Activated T-cell treated with anti-CD3 and anti-CD28 coated beads, Interleukin-2, amount 50 U/mL, for 72 hours (primary cell): ENCODE results near the gene ZNF532. TPM values are rescaled to one million over a fixed set of nuclear protein-coding genes. Genes with fewer than 3 reads are reported as not detected.

Experiments
- ATAC-seq, 2 donors: fragments of 150-1000 bp; cut with Tn5 transposase; replicated peaks in 1 of 2; 2 replicates each; pipeline ENCODE4 v1.10.0; 2021; ENCODE audit warnings: moderate library complexity in 2 of 2, mild to moderate bottlenecking in 1 of 2
- DNase-seq, 2 donors: peaks; one replicate each; pipeline ENCODE4 v3.0.0; 2021 to 2022; ENCODE audit warnings: mixed read lengths in 1 of 2
- H3K27ac Mint-ChIP-seq: one replicate; pipeline ENCODE4 v1.8.0; 2022; ENCODE audit warnings: mild to moderate bottlenecking, moderate library complexity, mixed read lengths
- H3K27me3 Mint-ChIP-seq: one replicate; pipeline ENCODE4 v1.8.0; 2022; ENCODE audit warnings: low read depth, mixed read lengths
- H3K36me3 Mint-ChIP-seq, 2 donors: one replicate each; pipeline ENCODE4 v1.8.0; 2022; ENCODE audit warnings: mixed read lengths in 2 of 2, mild to moderate bottlenecking in 1 of 2; ENCODE audit not compliant: insufficient read depth in 2 of 2
- H3K4me1 Mint-ChIP-seq: one replicate; pipeline ENCODE4 v1.8.0; 2022; ENCODE audit warnings: low read depth, mixed read lengths
- H3K4me3 Mint-ChIP-seq, 2 donors: one replicate each; pipeline ENCODE4 v1.8.0; 2022; ENCODE audit warnings: mild to moderate bottlenecking in 2 of 2, mixed read lengths in 2 of 2, moderate library complexity in 2 of 2
- H3K9me3 Mint-ChIP-seq, 2 donors: one replicate each; pipeline ENCODE4 v1.8.0; 2022; ENCODE audit warnings: mixed read lengths in 2 of 2
- total RNA-seq, 2 donors: library from RNA; stranded (reverse); gene quantifications; one replicate each; pipeline ENCODE4 v1.2.3, GENCODE V29; 2022

Gene ZNF532
- total RNA-seq, 2 donors from 2014 or later = 10.2 to 14.5 TPM

DNA sequence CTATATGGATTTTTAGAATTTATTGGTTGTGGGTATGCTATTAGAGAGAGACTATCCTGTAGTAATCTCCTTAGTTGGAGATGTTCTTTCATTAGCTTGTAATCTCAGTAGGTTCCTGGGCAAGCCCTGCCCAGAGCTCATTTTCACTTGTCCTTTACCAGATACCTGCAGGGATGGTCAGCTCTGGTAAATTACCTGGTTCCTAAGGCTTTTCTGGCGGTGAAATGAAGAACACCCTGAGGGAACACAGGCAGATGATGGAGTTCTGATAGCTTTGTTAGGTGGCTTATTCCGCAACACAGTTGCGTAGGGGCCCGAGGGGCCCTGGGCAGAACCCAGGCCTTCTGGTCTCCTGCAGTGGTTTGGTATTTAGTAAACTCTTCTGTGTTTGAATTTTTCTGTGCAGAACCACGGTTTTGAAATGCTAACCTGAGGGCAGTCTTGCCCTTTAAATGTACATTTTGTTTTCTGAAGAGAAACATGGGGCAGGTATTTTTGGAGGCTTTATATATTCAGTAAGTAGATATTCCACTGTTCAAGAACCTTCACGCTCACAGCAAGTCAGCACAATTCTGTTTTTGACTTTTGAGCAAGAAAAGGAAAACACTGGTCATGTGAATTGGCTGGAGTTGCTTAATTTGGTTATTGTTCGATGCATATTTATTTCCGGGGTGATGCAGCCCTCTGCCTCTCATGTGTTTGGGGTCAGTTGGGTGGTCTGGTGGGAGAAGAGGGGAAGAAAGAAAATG lies 22.4 kb downstream of the ZNF532 start:
- Mint-ChIP-seq H3K27me3 (peaks cover 25% of the 10 kb centered on the region), H3K4me3 (peak overlapping the region in 1 of 2 donors; percentile 54), H3K36me3 (no peaks in the 10 kb centered on the region), H3K9me3 (no peaks in the 10 kb centered on the region), H3K27ac (peak overlapping the region; percentile 38), H3K4me1 (peaks cover 13% of the 10 kb centered on the region)
- ATAC-seq = peak; percentile 4 to 44
- no peak for DNase-seq

DNA sequence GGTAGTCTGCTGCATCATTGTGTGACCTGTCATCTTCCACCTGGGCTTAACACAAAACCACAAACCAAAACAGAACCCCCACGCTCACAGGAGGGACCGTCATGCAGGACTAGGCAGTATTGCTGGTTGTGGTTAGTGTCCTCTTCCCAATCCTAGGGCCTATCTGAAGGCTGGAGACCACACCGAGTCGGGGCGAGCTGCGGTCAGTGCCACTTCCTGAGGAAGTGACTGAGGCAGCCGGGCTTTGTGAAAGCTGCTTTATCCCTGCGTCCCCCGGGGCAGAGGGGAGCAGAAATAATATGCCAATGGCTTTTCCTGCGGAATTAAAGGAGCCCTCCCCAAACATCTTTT lies 22.9 kb downstream of the ZNF532 start:
- Mint-ChIP-seq H3K27ac (no peak overlapping the region), H3K9me3 (no peaks in the 10 kb centered on the region), H3K27me3 (peaks cover 25% of the 10 kb centered on the region), H3K4me3 (peak overlapping the region; percentile 5 to 54), H3K4me1 (peaks cover 13% of the 10 kb centered on the region), H3K36me3 (no peaks in the 10 kb centered on the region)
- DNase-seq (peak; percentile 36 to 39), ATAC-seq (peak; percentile 77 to 89)

DNA sequence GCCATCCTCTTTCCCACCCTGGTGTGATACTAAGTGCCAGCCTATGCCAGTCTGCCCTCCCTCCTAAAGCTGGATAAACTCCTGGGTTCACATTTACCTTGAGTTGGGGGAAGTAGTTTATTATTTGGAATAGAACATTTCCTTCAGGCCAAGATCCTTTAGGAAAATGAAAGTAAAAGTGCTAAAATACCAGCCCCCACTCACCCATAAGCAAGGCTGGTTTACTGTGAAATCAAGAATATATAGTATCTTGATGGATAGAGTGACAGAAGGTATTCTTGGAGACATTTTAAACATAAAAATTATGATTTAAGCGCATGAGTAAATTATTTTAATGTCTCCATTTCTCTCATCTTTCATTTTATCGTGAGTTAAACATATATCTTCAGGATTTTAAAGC lies 27.1 kb downstream of the ZNF532 start:
- no peak for ATAC-seq
- Mint-ChIP-seq H3K9me3 (no peaks in the 10 kb centered on the region), H3K27me3 (peaks cover 30% of the 10 kb centered on the region), H3K27ac (no peak overlapping the region), H3K36me3 (peaks cover 0 to 3% of the 10 kb centered on the region in 2 donors), H3K4me3 (no peak overlapping the region), H3K4me1 (peaks cover 30% of the 10 kb centered on the region)
- DNase-seq = no peak

DNA sequence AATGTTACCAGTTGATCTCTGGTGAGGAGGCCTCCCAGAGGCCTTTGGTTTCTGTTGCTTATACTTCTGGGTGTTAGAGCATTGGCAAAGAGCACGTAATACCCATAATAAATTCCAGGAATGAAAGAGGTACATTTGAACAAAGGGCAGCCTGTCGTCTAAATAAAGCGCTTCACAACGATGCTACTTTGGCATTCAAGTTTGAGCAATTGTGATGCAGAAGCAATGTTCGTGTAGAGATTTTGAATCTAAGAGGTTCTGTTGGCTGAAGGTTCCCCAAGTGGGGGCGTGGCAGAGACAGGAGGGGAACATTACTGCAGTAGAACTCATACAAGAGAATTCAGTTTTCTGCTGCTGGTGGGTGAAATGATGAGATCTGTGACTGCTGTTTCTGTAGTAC lies 27.8 kb downstream of the ZNF532 start:
- Mint-ChIP-seq H3K9me3 (no peaks in the 10 kb centered on the region), H3K4me1 (peaks cover 24% of the 10 kb centered on the region), H3K36me3 (peaks cover 0 to 3% of the 10 kb centered on the region in 2 donors), H3K27ac (no peak overlapping the region), H3K27me3 (peaks cover 29% of the 10 kb centered on the region), H3K4me3 (no peak overlapping the region)
- ATAC-seq (no peak), DNase-seq (no peak)

DNA sequence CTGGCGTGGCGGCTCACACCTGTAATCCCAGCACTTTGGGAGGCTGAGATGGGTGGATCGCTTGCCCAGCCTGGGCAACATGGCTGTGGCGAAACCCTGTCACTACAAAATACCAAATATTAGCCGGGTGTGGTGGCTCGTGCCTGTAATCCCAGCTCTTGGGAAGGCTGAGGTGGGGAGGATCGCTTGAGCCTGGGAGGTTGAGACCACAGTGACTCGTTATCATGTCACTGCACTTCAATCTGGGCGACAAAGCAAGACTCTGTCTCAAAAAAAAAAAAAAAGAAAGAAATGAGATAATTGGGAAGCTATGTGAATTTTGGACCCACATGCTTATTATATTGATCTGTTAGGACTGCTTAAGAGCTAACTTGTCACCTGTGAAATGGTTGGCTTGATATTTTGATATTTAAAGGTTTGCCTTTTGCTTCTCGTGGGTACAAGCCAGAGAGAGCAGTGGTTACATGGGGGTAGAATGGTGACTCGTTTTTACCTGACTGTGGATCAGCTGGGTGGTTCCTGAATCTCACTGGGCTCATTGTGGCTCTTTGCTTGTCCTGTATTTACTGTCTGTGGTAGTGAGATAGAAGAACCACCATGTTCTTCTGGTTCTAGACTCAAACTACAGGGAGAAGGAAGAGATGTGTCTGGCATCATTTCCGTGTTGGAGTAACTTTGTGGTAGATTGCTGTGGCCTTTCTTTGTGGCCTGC lies 28.9 kb downstream of the ZNF532 start:
- peak; percentile 8 to 27 for DNase-seq

DNA sequence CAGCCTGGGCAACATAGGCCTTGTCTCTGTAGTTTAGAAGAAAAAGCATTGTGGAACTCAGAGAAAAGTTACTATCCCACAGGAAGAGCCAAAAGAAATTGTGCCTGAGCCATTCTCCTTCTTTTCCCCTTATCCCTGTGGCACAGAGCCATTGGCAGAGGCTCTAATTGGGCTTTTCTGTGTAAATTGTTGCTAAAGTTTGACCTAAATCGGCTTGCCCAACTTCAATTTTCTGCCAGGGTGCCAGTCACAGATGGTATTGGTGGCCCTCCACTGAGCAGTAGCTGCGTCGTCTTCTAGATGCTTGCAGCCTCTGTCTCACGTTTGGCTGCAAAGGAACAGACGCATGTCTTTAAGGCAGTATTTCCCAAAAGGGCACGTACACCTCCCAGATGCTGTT lies 30.3 kb downstream of the ZNF532 start:
- Mint-ChIP-seq H3K4me3 (no peak overlapping the region), H3K27me3 (peaks cover 28% of the 10 kb centered on the region), H3K4me1 (peaks cover 20% of the 10 kb centered on the region), H3K36me3 (peaks cover 0 to 3% of the 10 kb centered on the region in 2 donors), H3K27ac (no peak overlapping the region), H3K9me3 (no peaks in the 10 kb centered on the region)
- DNase-seq = no peak
- no peak for ATAC-seq

More for the DNA sequence above, 28.9 kb downstream of the ZNF532 start:
- Mint-ChIP-seq H3K36me3 (peaks cover 0 to 3% of the 10 kb centered on the region in 2 donors), H3K27ac (no peak overlapping the region), H3K4me1 (peaks cover 20% of the 10 kb centered on the region), H3K4me3 (no peak overlapping the region), H3K9me3 (no peaks in the 10 kb centered on the region), H3K27me3 (peaks cover 28% of the 10 kb centered on the region)
- ATAC-seq = peak; percentile 89 to 94

DNA sequence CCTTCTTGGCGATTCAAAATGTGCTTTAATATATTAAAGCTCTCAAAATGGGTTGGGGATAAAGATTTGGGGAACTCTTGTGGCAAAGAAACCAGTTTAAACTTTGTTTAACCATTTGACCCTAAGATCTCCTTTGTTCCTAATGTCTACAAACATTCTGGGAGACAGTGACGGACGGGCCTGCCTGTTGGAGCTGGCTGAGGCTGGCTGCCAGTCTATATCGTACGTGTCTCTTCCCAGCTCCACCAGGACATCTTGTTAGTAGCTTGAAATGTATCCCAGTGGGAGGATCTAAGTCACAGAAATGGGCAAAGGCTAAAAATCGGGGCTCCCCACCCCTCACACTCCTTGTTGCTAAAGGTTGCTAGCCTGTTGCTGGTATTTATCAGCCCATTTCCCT lies 30.7 kb downstream of the ZNF532 start:
- no peak overlapping the region for H3K4me3 Mint-ChIP-seq
- DNase-seq (no peak), ATAC-seq (no peak)
- peaks cover 20% of the 10 kb centered on the region for H3K4me1 Mint-ChIP-seq
- H3K9me3 Mint-ChIP-seq = no peaks in the 10 kb centered on the region
- peaks cover 28% of the 10 kb centered on the region for H3K27me3 Mint-ChIP-seq
- no peak overlapping the region for H3K27ac Mint-ChIP-seq
- H3K36me3 Mint-ChIP-seq = peaks cover 0 to 3% of the 10 kb centered on the region in 2 donors

DNA sequence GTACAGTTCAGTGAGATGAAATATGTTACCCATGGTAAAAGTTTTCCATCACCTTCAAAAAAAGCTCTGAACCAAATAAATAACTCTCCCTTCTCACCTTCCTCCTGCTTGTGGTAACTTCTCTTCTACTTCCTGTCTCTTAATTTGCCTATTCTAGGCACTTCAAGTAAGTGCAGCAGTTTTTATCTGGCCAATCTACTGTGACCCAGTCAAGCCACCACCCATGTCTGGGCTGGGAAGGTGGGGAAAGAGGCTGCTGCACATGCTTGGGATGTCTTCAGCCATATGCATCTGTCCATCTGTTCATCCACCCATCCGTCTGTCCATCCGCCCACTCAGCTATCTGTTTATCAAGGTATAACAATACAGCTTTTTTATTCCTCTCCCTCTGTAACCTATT lies 31.6 kb downstream of the ZNF532 start:
- peaks cover 20% of the 10 kb centered on the region for H3K4me1 Mint-ChIP-seq
- ATAC-seq (no peak), DNase-seq (no peak)
- no peaks in the 10 kb centered on the region for H3K9me3 Mint-ChIP-seq
- no peak overlapping the region for H3K27ac Mint-ChIP-seq
- H3K4me3 Mint-ChIP-seq = no peak overlapping the region
- peaks cover 28% of the 10 kb centered on the region for H3K27me3 Mint-ChIP-seq
- peaks cover 0 to 3% of the 10 kb centered on the region in 2 donors for H3K36me3 Mint-ChIP-seq

DNA sequence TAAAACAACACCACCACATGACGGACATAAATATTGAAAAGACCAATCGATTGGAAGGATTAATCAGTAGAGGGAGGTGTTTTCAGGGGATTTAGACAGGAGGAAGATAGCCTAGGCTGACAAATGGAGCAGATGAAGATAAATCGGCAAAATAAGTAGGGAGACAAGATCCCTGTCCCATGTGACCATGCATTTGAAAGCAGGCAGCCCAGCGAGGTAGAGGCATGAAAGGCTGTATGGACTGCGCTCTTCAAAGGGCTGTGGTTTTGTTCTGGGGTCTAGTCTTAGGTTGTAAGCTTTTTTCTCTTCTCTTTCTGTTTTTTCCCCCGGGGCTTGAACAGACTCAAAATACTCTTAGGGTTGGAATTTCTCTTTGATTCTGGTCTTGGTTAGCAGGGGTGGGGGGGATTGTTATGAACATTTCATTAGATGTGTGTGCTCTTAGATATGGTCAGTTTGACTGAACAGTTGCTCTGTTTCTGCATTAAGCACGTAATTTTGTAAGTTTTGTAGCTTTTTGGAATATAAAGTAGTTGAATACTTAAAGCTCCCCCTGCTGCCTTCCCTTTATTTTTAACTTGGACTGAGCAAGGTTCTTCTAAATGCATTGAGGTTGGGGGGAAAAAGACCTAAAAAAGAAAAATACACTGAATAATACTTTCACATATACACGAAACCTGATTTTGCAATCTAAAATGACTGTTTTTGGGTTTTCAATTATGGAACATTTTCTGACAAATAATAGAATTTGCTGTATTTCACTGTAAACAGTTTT lies 32.2 kb downstream of the ZNF532 start:
- peaks cover 28% of the 10 kb centered on the region for H3K27me3 Mint-ChIP-seq
- peaks cover 0 to 3% of the 10 kb centered on the region in 2 donors for H3K36me3 Mint-ChIP-seq
- ATAC-seq (no peak), DNase-seq (no peak)
- H3K27ac Mint-ChIP-seq = no peak overlapping the region
- no peaks in the 10 kb centered on the region for H3K9me3 Mint-ChIP-seq
- peaks cover 20% of the 10 kb centered on the region for H3K4me1 Mint-ChIP-seq
- H3K4me3 Mint-ChIP-seq = no peak overlapping the region

DNA sequence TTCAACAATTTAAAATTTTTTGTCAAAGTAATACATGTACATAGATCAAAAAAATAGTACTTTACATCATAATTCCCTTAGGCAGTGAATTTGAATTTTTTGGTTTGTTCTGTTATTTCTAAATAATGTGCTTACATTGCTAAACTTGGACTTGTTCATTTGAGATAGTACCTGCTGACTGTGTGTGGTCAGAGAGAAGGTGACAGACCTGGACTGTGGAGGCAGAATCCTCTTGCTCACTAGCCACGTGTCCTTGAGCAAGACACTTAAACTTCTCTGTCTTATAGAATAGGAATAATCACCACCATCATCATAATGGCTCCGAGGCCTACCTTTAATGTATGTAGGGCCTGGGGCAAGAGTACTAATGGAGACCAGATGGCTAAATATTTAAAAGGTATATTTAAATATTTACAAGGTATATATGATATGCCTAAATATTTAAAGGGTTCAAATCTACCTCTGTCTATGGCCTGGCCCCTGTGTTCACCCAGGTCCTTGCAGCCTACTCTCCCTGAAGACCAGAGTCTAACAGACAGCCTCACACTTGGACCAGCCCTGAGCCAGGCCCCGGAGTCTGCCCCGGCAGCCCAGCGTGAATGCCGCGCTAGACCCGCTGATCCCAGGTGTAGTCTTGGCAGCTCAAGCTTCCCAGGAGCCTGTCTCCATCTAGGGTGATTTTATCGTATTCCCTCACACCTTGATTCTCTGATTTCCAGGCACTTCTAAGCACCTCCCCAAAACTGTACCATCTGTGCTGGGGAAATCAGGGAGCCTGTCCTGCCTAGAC lies 33.5 kb downstream of the ZNF532 start:
- ATAC-seq (no peak), DNase-seq (no peak)
- Mint-ChIP-seq H3K27ac (no peak overlapping the region), H3K36me3 (peaks cover 0 to 3% of the 10 kb centered on the region in 2 donors), H3K27me3 (peaks cover 28% of the 10 kb centered on the region), H3K4me1 (peaks cover 19% of the 10 kb centered on the region), H3K9me3 (no peaks in the 10 kb centered on the region), H3K4me3 (no peak overlapping the region)

DNA sequence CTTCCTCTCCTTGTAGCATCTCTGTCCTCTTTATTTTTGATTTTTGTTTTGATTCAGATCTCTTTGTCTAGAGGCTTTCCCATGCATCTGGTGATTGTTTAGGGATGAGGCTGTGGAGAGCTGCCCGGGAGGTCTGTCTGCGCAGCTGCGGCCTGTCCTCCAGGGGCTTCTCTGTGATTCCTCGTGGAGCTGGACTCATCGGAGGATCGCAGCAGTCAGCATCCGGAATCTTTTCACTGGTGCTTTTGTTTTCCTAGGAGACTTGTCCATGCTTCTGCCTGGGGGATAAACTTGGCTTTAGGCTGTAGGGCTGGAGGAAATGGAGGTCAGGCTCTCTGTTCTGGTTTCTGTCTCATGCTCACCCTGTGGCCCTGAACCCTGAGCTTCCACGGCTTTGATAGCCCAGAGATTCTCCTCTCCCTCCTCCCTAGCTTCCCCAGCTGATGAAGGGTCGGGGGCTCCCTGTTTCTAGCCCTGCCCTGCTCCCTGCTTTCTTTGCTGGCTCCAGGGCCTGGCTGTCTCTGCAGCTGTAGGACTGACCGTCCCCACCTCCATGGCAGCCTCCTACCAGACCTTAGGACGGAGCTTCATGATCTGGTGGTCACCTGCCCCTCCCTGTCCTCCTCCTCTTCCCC lies 35.5 kb downstream of the ZNF532 start:
- H3K9me3 Mint-ChIP-seq = no peaks in the 10 kb centered on the region
- H3K27me3 Mint-ChIP-seq = peaks cover 22% of the 10 kb centered on the region
- H3K27ac Mint-ChIP-seq = no peak overlapping the region

DNA sequence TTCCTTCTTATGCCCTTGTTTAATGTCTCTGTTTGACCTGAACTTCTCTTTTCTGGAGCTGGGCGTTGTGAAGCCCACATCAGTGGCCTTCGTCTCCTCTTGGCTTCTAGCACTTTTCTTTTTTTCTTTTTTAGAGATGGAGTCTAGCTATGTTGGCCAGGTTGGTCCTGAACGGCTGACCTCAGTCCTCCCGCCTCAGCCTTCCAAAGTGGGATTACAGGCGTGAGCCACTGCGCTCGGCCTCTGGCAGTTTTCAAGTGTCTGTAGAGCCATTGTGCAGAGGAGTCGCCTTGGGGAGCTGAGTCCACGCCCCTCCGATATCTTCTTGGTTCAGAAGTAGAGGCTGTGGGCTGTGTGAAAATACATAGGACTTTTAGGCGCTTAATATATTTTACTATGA lies 36.5 kb downstream of the ZNF532 start:
- no peak overlapping the region for H3K4me3 Mint-ChIP-seq
- peaks cover 7% of the 10 kb centered on the region for H3K4me1 Mint-ChIP-seq
- no peak overlapping the region for H3K27ac Mint-ChIP-seq
- no peaks in the 10 kb centered on the region for H3K9me3 Mint-ChIP-seq
- DNase-seq (no peak), ATAC-seq (no peak)
- peaks cover 14% of the 10 kb centered on the region for H3K27me3 Mint-ChIP-seq
- H3K36me3 Mint-ChIP-seq = no peaks in the 10 kb centered on the region

More for the DNA sequence above, 35.5 kb downstream of the ZNF532 start:
- Mint-ChIP-seq H3K4me3 (no peak overlapping the region), H3K4me1 (peaks cover 10% of the 10 kb centered on the region), H3K36me3 (no peaks in the 10 kb centered on the region)
- DNase-seq = no peak
- ATAC-seq = no peak
